Fibroblast of the conjunctiva (primary cell): ENCODE data around the gene PPP1R11.
"Not testable (repeated sequence)": the region's sequence is repeated elsewhere in the genome, so short reads cannot be mapped to it uniquely, and the experiment has no call there.

ENCODE experiments used
- DNase-seq: peaks from one replicate; pipeline ENCODE4 v3.0.0-alpha.2; 2010; ENCODE audit warnings: low read depth

PPP1R11 gene

DNA sequence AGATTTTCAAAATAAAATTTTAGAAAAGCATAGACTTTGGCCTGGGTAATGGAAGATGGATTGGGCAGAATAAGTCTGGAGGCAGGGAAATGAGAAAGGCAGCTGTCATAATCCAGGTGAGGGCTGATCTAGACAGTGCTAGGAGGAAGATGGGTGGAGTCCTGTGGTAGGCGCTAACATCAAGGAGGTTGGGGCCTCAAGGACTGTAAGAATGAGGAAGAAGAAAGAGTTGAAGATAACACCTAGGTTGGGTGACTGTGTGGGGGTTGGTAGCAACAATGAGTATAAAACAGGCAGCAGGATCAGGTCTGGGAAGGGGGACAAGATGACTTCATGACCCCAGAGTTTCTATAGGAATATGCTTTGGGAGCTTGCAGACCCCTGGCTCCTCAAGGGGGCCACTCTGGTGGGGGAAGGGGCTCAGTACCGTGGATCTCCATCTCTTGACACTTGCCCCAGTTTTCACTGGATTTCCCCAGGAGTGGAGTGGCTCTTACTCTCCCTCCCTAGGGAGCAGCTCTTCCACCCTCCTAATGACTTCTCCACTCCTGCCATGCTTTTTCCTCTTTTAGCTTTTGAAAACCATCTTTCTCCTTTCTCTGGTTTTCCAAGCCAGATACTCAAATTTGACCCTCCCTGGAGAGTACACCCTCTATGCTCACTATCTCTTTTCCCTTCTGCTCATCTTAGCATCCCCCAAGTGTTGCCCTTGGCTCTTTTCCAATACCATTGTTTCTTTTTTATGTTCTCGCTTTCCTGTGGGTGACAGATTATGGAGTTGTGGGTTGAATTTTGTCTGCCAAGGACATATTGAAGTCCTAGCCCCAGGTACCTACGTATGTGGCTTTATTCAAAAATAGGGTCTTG is 31.1 kb downstream of the PPP1R11 start:
- DNase-seq, result no peak

GRCh38 chr6:30100154-30100553 is 33.2 kb downstream of the PPP1R11 start:
- DNase-seq, result no peak

GRCh38 chr6:30100585-30101443 is 33.8 kb downstream of the PPP1R11 start:
- no peak for DNase-seq

DNA sequence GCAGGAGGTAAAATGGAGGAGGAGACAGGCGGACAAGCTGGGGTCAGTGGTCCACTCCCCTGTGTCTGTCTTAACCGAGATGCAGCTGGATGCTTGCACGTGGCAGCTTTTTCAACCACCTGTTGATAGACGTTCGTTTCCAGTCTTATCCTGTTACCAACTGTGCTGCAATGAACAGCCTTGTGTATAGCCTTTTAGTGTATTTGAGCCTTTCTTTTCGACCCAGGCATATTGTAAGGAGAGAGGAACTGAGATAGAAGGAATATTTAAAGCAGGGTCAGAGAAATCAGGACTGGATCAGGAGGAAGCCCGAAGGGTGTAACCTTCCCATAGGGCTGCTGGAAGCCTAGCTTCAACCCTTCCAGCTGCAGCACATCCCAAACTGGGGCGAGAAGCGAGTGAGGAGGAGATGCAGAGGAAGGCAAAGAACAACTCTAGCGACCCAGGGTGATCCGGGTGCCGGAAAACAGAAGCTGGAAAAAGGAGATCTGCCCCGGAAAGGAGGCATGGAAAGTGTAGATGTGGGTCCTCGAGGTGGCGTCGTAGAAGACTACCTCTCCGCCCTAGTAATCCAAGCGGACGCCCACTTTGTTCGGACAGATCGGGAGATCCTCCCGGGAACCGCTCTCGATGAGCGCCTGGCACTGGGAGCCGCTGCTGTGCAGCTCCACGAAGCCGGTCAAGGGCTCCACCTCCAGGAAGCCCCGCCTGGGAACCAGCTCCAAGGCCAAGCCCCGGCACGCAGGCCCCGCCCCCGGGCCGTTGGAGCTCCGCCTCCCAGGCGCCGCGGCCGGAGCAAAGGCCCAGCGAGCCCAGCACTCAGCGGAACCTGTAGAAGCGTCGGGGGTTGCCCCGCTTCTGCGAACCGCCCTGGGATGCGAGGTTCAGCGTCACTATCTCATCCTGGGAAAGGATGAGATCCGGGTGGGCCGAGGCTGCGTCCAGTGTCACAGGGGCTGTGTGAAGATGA is 34.7 kb downstream of the PPP1R11 start:
- peak; percentile 63 for DNase-seq

- peak; percentile 6 for DNase-seq
Measured at GRCh38 chr6:30102414-30102969, 35.5 kb downstream of the PPP1R11 start.

DNA sequence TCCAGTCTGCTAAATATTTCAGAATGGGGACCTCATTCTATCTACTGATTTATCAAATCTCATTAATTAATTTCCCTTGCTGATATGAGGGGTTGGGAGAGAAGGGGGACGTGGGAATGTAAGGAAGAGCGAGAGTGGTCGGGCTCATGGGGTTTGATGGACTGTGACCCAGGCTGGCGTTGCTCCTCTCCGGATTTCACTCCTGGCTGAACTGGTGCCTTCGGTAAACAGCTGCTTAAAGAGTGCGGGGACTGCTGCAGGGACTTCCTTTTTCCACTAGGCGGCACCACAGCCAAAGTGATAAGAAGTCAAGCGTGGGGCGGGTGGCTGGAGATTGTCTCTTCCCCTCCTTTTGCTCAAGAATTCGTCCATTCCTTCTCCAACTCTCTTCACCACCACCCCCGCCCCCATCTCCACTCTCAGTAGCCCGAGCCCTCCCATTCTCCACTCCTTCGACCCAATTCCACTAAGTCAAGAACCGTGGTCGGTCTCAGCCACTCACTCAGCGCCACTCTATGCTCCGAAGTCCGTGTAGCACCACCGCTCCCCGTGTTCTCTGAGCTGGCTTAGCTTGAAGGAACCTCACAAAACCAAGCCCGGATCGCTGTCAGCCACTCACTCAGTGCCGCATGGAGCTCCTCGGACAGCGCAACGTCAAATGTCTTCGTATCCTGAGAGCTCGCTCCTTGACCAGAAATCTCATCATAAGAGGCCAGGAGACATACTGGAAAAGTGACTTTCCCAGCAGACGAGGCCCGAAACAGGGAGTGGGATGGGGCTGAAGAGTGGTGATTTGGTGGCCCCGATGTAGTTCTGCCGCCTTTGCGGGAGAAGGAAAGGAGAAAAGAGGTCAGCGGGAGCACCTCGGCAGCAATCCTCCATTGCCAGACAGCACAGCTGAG is 36.2 kb downstream of the PPP1R11 start:
- peak; percentile 76 for DNase-seq

DNA sequence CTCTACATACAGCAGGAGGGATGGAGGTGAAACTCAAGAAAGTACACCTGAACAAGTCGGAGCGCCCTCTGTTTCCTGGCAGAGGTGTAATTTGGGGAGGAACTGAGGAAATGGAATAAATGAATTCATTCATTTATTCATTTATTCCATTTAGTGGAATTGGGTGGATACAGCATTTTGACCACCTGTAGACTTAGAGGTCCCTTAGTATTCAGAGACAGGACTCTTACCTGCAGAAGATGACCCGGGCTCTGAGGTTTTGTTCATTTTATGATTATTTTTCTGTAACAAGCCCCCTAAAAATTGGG is 36.8 kb downstream of the PPP1R11 start:
- no peak for DNase-seq

DNA sequence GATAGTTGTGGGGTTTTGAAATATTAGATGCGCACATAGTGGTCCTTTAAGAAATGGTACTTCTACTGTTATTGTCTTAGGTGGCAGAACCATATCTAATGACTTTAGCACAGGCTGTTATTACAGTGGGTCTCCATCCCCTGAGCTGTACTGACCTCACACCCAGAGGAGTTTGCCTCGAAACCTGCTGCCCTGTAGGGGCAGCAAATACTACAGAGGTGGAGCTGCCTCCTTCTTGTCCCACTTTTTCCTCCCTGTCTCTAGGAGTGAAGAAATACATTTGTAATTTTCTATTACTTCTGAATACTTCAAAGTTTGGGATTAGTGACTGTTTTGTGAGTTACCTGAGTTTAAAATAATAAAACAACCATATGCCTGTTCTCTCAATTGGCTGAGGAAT is 37.7 kb downstream of the PPP1R11 start:
- DNase-seq, result no peak

DNA sequence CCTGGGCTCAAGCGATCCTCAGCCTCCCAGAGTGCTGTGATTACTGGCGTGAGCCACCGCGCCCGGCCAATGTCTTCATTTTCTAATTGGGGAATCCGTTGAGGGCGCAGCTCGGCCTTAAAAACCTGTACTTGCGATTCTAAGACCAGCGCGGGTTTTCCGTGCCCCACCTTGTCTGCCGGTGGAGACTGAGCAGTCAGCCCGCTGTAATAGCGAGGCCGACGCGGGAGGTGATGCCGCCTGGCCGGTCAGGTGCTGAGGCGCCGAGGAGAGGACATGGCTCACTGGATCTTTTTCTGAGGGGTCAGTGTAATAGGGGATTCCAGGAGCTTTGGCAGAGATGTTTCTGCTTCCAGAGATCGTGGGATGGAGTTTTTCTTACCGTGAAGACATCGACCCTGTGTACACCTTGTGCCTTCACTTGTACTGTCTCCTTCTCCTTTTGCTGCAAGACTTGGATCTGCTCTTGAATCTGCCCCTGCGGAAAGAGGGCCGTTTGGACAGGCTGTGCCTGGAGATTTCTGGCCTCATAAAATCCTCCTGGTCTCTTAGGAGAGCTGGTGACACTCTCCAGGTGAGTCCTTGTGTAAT is 44.4 kb downstream of the PPP1R11 start:
- DNase-seq, result no peak

GRCh38 chr6:30112402-30112994 is 45.5 kb downstream of the PPP1R11 start:
- no peak for DNase-seq

DNA sequence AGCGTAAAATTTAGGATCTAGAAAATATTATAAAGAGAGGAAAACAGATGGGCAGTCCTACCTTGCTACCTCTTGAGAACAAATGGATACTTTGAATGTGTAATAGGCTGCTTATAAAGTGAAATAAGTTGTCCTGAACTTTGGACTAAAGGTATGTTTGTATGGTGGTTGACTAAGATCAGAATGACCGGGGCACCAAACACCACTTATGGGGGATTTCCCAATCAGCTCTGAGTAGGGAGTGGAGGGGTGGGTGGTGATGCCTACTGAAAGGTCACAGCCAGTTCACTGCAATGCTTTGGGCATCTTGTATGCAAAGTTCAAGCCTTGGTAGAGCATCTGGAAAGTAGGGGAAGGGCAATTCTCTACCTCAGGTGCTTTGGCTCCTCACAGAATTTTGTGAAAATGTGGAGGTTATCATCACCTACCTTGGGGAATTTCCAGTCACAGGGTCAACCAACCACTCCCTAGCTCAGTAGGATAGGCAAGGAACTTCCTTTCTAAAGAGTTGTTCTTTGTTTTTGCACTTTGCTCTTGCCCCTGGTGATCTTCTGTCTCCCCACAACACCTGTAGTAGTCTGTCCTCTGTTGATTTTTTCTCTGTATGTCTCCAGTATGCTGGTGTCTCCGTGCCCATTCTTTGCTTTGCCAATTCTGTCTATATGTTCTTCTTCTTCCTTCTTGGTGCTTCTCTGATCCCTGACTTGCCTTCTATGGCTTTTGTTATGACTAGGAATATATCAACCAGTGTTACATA is 46.2 kb downstream of the PPP1R11 start, which contains the start of gene TRIM31:
Gene TRIM31, minus strand, starts transcription at position 88 of the 757 bp plus-strand sequence. CDS start 285 bp downstream, outside the sequence.
- DNase-seq, result no peak

DNA sequence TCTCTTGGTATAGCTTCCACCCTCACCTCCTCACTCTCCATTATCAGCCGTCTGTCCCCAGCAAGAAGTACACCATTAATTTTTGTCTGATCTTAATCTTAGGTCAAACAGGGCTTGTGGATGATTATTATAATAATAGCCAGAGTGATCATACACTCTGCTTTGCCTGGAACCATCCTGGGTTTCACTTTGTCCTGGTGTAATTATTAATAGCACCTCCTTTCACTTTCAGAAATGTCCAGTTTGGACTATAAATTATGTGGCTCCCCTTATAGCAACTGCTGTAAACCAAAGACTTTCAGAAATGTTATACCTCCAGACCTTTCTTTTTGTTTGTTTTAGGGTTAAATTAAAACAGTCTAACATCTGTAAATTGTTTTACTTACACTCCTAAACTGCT is 46.8 kb downstream of the PPP1R11 start:
- DNase-seq, result no peak

DNA sequence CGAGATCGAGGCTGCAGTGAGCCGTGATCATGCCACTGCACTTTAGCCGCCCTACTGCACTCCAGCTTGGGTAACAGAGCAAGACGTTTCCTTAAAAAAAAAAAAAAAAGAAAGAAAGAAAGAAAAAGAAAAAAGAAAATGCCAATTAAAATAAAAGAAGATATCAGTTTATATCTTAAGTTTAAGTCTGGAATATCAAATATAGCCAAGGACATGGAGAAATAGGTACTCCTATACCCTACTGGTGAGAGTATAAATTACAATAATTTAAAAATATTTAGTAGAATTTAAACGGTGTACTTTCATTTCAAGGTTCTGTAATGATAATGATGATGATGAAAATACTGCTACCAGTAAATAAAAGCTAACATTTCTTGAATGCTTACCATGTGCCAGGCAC is 49.7 kb downstream of the PPP1R11 start:
- no peak for DNase-seq

GRCh38 chr6:30118691-30119090 is 51.7 kb downstream of the PPP1R11 start:
- not testable (repeated sequence) for DNase-seq
